ENCODE results near the gene MICAL3.
"Not testable (repeated sequence)": the region's sequence is repeated elsewhere in the genome, so short reads cannot be mapped to it uniquely, and the experiment has no call there.

MICAL3 gene

DNA sequence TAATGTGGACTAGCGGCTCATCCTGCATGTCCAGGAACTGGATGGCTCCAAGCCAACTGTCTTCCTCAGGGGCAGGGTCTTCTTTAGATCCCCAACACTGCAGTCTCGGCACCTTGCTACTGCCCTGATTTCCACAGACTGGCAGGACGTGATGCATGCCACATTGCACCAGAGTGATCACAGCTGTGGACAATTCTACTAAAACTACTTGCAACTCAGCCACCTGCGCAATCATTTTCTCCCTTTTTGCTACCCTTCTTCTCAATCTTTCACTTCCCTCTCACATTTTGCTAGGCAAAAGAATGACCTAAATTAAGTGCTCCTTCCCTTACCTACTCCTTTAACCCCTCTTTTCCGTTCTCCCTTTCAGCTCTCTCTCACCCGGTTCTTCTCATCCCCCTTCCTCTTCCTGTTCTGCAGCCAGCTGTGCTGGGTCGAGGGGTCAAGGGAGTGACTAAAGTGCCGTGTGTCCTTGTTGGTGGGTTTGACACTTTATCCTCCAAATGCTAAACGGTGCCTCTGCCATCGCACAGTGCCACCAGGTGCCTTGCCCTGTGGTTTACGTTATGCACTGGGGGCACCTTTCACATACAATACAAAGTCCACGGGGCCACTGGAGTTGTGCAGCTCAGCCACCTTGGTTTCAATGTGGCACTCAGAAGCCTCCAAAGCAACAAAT lies 42.0 kb upstream of the MICAL3 start:
- H3K4me3 ChIP-seq (ENCODE audit: low read depth, low read length): no peak overlapping the region
- TF ChIP-seq, protein P1, sequence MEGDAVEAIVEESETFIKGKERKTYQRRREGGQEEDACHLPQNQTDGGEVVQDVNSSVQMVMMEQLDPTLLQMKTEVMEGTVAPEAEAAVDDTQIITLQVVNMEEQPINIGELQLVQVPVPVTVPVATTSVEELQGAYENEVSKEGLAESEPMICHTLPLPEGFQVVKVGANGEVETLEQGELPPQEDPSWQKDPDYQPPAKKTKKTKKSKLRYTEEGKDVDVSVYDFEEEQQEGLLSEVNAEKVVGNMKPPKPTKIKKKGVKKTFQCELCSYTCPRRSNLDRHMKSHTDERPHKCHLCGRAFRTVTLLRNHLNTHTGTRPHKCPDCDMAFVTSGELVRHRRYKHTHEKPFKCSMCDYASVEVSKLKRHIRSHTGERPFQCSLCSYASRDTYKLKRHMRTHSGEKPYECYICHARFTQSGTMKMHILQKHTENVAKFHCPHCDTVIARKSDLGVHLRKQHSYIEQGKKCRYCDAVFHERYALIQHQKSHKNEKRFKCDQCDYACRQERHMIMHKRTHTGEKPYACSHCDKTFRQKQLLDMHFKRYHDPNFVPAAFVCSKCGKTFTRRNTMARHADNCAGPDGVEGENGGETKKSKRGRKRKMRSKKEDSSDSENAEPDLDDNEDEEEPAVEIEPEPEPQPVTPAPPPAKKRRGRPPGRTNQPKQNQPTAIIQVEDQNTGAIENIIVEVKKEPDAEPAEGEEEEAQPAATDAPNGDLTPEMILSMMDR (IDR thresholded peaks at IDR 0.05; ENCODE audit: low read depth, low read length): no peak
- no peak for DNase-seq

DNA sequence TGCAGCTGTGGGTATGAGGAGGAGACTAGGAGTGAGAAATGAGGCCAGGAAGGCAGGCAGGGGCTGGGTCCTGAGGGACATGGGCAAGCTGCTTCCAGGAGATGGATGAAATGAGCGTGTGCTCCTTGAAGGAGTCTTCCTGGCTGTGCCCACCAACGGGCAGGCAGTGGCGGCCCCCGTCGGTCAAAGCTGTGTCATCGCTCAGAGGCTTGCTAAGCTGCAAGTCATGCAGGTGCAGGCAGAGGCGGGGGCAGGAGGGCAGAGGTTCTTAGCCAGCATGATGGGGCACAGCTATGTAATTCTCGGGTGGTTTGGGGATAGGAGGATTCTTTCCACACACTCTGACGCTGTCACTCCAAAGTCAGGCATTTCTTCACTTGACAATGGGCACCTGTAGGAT lies 40.9 kb upstream of the MICAL3 start:
- Histone ChIP-seq H3K4me1 (no peaks in the 10 kb centered on the region), H3K27me3 (no peaks in the 10 kb centered on the region), H3K9me3 (no peaks in the 10 kb centered on the region), H3K36me3 (no peaks in the 10 kb centered on the region), H3K4me3 (ENCODE audit: low read depth, low read length) (no peak overlapping the region)
- DNase-seq: no peak
- TF ChIP-seq, protein P1 (IDR thresholded peaks at IDR 0.05; ENCODE audit: low read depth, low read length): no peak

More for the DNA sequence above, 42.0 kb upstream of the MICAL3 start:
- Histone ChIP-seq H3K27me3 (no peaks in the 10 kb centered on the region; the same call in 1 of the 2 replicates), H3K36me3 (no peaks in the 10 kb centered on the region), H3K9me3 (no peaks in the 10 kb centered on the region), H3K4me1 (no peaks in the 10 kb centered on the region)

DNA sequence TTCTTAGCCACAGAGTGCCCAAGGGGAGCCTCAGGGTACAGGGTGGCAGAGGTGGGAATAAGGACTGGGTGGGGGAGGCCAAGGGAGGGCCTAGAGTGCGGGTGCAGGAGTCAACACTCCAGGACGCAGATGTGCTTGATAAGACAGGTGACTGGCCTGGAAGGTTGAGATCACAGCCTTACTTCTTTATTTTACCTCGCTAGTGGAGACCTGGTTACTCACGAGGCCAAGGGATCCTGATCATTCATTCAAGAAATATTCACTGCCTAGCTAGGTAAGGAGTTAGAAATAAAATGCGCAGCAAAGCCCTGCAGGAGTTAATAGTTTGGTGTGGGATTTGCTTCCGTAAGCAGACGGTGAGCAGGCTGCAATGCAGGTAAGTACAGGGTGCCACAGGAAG lies 40.3 kb upstream of the MICAL3 start:
- TF ChIP-seq, protein P1 (IDR thresholded peaks at IDR 0.05; ENCODE audit: low read depth, low read length): no peak
- H3K36me3 ChIP-seq: no peaks in the 10 kb centered on the region
- H3K4me1 ChIP-seq: no peaks in the 10 kb centered on the region
- H3K4me3 ChIP-seq (ENCODE audit: low read depth, low read length): no peak overlapping the region
- H3K27me3 ChIP-seq: no peaks in the 10 kb centered on the region
- H3K9me3 ChIP-seq: no peaks in the 10 kb centered on the region
- no peak for DNase-seq

DNA sequence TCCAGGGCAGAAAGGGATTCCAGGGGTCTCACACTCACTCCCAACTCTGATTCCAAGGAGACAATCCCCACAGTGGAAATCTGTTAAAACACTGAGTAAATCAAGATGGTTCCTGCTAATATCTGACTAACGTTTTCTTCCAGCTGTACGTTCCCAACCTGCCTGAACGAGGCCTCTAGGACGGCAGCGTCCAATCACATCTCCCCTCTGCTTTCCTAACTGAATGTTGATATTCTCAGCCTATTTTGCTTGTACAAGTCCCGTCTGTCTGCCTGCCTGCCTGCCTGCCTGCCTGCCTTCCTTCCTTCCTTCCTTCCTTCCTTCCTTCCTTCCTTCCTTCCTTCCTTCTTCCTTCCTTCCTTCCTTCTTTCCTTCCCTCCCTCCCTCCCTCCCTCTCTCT lies 39.4 kb upstream of the MICAL3 start:
- H3K27me3 ChIP-seq; H3K4me3 ChIP-seq (ENCODE audit: low read depth, low read length); H3K4me1 ChIP-seq; H3K9me3 ChIP-seq; DNase-seq; H3K36me3 ChIP-seq: not testable (repeated sequence)

DNA sequence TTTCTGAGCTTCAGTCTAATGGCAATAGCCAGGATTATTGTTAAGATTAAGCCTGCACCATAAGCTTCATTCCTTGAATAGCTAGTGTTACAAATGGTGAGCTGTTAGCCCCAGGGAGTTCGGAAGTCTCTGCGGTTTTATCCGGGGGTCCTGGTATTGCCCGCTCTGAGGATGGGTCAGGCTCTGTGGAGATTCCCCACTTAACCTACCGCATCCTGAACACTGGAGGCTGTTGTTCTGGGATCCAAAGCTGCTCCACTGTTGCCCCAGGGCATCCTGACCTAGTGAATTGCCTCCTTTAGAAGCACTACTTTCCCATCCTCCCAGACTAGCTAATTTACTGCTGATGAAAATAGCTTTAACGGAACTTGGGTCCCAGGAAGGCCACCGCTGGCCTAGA lies 38.9 kb upstream of the MICAL3 start:
- DNase-seq: no peak
- Histone ChIP-seq H3K36me3 (no peaks in the 10 kb centered on the region), H3K27me3 (no peaks in the 10 kb centered on the region), H3K4me1 (no peaks in the 10 kb centered on the region), H3K4me3 (ENCODE audit: low read depth, low read length) (no peak overlapping the region), H3K9me3 (no peaks in the 10 kb centered on the region)
- TF ChIP-seq, protein P1 (IDR thresholded peaks at IDR 0.05; ENCODE audit: low read depth, low read length): no peak

DNA sequence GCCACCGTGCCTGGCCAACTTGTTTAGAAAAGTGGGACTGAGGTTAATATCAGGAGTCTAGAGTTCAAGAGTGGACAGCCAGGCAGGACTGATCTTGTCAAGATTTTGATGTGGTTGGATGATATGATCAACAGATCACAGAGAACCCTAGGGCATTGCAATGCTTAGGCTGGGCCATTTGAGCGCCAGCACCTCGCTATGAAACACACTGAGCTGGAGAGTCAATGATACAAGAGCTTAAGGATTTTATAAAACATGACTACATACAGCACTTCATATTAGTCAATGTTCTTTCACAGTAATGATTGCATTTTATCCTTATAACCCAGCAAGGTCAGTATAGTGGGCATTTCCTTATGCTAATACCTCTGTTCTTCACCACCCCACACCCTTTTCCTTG lies 38.1 kb upstream of the MICAL3 start:
- TF ChIP-seq, protein P1 (IDR thresholded peaks at IDR 0.05; ENCODE audit: low read depth, low read length): no peak
- no peak overlapping the region for H3K4me3 ChIP-seq (ENCODE audit: low read depth, low read length)
- H3K36me3 ChIP-seq: no peaks in the 10 kb centered on the region
- H3K4me1 ChIP-seq: no peaks in the 10 kb centered on the region
- H3K27me3 ChIP-seq: no peaks in the 10 kb centered on the region
- DNase-seq: no peak
- H3K9me3 ChIP-seq: no peaks in the 10 kb centered on the region

All from BE2C (cell line).